GM12892 (cell line): Measurements from ENCODE around the gene LANCL3.
"Not testable (repeated sequence)": the region's sequence is repeated elsewhere in the genome, so short reads cannot be mapped to it uniquely, and the experiment has no call there.

Source experiments
- POLR2A ChIP-seq: IDR thresholded peaks from 2 replicates; pipeline ENCODE4 v1.6.1; 2011; ENCODE audit warnings: low read depth, low read length, control low read depth
- POLR2AphosphoS5 ChIP-seq: IDR thresholded peaks from 2 replicates; pipeline ENCODE4 v1.6.1; 2011; ENCODE audit warnings: low read depth, low read length, control low read depth
- TAF1 ChIP-seq: IDR thresholded peaks from 2 replicates; pipeline ENCODE4 v1.6.1; 2011; ENCODE audit warnings: low read depth, mild to moderate bottlenecking, control low read depth, low read length, borderline replicate concordance

GRCh38 chrX:37565254-37565653, 6.2 kb upstream of the LANCL3 start:
- not testable (repeated sequence) for TF ChIP-seq POLR2AphosphoS5, POLR2A, TAF1
